GM19025 (cell line): Measurements from ENCODE around the gene OPN4.

Experiments
- ATAC-seq: cut with Tn5 transposase; IDR thresholded peaks from one replicate; pipeline ENCODE4 v1.9.1; 2021; ENCODE audit warnings: mild to moderate bottlenecking, low read depth, moderate library complexity; ENCODE audit not compliant: unreplicated experiment

The OPN4 gene

GRCh38 chr10:86646933-86647332 lies 7.4 kb upstream of the OPN4 start:
- ATAC-seq, result no peak

GRCh38 chr10:86647773-86648703 lies 6.3 kb upstream of the OPN4 start:
- no peak for ATAC-seq

- no peak for ATAC-seq
These were observed 5.5 kb upstream of the OPN4 start for GRCh38 chr10:86648704-86649427.

GRCh38 chr10:86649471-86650150 lies 4.7 kb upstream of the OPN4 start:
- ATAC-seq, result no peak

GRCh38 chr10:86650151-86650550 lies 4.2 kb upstream of the OPN4 start:
- no peak for ATAC-seq

GRCh38 chr10:86651021-86651471 lies 3.3 kb upstream of the OPN4 start:
- ATAC-seq, result no peak

GRCh38 chr10:86651631-86652331 lies 2.6 kb upstream of the OPN4 start:
- no peak for ATAC-seq

- no peak for ATAC-seq
These were observed 1.8 kb upstream of the OPN4 start for GRCh38 chr10:86652361-86653202.

GRCh38 chr10:86653379-86653778 lies 968 bp upstream of the OPN4 start:
- no peak for ATAC-seq

- ATAC-seq, result no peak
These were observed 360 bp upstream of the OPN4 start for GRCh38 chr10:86653987-86654386.

GRCh38 chr10:86655173-86655540 lies 810 bp downstream of the OPN4 start:
- ATAC-seq, result no peak

GRCh38 chr10:86655596-86655995 lies 1.2 kb downstream of the OPN4 start:
- ATAC-seq, result no peak

GRCh38 chr10:86657011-86657395 lies 2.7 kb downstream of the OPN4 start:
- ATAC-seq, result no peak

GRCh38 chr10:86657396-86658011 lies 3.2 kb downstream of the OPN4 start:
- ATAC-seq, result no peak

- no peak for ATAC-seq
These were observed 4.0 kb downstream of the OPN4 start for GRCh38 chr10:86658261-86658741.

- no peak for ATAC-seq
These were observed 4.4 kb downstream of the OPN4 start for GRCh38 chr10:86658751-86659150.

- no peak for ATAC-seq
These were observed 4.9 kb downstream of the OPN4 start for GRCh38 chr10:86659161-86659691.

- no peak for ATAC-seq
These were observed 5.5 kb downstream of the OPN4 start for GRCh38 chr10:86659721-86660453.
